GM18526 (cell line): ENCODE results near the gene PFN3.

Source experiments
- POLR2A ChIP-seq: IDR thresholded peaks from 3 replicates; pipeline ENCODE4 v1.6.1; 2011; ENCODE audit not compliant: insufficient read length; ENCODE audit errors: extremely low read depth

The PFN3 gene

GRCh38 chr5:177363565-177363964, 36.9 kb downstream of the PFN3 start:
- TF ChIP-seq POLR2A, result no peak

GRCh38 chr5:177362610-177363507, 37.6 kb downstream of the PFN3 start:
- TF ChIP-seq POLR2A, result peak; percentile 40

- TF ChIP-seq POLR2A, result no peak
Observed at GRCh38 chr5:177362292-177362609, 38.2 kb downstream of the PFN3 start.

DNA sequence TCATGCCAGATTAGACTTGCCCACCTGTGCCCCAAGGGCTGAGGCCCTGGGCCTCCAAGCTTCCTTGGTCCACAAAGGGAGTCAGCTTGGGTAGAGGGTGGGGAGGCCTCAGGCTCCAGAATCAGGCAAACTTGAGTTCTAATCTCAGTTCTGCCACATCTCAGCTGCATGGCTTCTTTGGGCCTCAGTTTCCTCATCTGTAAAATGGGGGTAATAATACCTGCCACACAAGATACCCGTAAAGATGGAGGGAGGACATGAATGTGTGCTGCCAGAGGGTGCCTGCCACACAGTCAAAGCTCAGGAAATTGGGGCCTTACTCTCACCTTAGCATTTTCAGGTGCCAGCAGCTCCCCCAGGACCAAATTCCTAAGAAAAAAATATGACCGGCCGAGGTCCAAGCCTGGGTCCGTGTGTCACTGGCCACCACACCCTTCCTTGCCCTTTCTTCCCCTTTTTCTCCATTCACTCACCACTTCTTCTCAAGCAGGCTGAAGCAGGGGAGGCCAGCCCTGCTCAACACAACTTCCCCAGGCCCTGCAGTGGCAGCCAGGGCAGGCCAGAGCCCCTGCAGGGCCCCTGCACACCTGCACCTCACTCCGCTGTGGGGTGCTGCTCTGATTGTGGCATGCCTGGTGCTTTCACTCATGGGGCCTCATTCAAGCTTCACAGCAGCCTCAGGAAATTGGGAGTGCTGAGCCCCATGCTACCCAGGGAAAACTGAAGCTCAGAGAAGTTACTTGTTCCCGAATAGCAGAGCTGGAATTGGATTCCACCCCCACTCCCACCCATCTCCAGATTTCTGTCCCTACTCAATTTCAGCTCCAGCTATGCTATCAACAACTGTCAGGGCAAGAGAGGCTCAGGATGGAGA, 38.8 kb downstream of the PFN3 start:
- TF ChIP-seq POLR2A, result no peak

- TF ChIP-seq POLR2A, result no peak
Observed at GRCh38 chr5:177359860-177360259, 40.6 kb downstream of the PFN3 start.

DNA sequence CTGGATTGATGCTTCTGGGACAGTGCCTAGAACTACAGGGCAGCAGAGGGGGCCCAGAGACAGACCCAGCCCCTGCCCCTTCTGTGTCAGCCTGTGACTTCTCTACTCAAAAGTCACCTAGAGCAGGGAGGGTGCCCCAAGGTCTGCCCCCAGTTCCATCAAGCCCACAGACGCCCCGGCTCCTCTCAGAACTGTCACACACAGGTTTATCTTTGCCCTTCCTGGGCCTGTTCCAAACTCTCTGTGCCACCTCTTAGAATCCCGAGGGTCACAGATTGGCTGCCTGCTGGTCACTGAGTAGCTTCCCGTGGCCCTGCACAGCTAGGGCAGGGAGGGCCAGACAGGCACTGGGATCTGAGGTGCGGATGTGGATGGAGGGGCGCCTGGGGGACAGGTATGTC, 41.0 kb downstream of the PFN3 start:
- no peak for TF ChIP-seq POLR2A

DNA sequence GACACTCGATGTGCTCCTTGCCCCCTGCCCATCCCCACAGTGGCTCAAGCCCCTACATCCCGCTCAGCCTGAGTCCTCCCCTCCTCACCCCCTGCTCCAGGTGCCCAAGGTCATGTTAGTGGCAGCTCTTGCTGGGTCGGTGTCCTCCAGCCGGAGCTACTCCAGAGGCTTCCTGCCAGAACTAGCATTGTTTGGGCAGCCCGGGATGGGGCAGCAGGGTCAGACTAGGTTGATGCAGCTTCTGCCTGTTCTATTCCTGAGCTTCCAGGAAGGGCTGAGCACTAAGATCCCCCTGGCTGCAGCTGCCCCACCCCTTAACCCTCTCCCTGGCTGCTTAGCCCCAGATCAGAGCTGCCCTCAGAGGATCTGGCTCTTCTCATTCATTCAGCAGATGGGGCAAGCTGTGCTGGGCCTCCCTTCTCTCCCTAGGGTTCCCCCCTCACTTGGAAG, 42.1 kb downstream of the PFN3 start:
- no peak for TF ChIP-seq POLR2A

- peak; percentile 69 for TF ChIP-seq POLR2A
Observed at GRCh38 chr5:177357459-177358351, 42.8 kb downstream of the PFN3 start, which contains the start of gene RGS14. Gene RGS14, plus strand, starts transcription at chr5:177357924. Its CDS starts 101 bp downstream, at chr5:177358025.

- no peak for TF ChIP-seq POLR2A
Observed at GRCh38 chr5:177357146-177357458, 43.4 kb downstream of the PFN3 start.

DNA sequence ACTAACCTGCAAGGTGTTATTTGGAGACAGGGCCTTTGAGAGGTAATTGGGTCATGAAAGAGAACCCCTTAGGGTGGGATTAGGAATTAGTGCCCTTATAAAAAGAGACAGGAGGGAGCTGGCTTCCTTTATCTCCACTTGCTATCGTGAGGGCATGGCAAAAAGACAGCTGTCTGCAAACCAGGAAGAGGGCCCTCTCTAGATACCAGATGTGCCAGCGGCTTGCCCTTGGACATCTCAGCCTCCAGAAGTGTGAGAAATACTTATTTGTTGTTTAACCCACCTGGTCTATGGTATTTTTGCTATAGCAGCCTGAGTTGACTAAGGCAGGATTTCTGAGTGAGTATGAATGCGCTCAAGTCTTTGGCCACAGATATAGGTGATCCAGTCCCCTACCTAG, 43.7 kb downstream of the PFN3 start:
- no peak for TF ChIP-seq POLR2A

- TF ChIP-seq POLR2A, result no peak
Observed at GRCh38 chr5:177355868-177356168, 44.6 kb downstream of the PFN3 start.

GRCh38 chr5:177355162-177355867, 45.1 kb downstream of the PFN3 start:
- no peak for TF ChIP-seq POLR2A

DNA sequence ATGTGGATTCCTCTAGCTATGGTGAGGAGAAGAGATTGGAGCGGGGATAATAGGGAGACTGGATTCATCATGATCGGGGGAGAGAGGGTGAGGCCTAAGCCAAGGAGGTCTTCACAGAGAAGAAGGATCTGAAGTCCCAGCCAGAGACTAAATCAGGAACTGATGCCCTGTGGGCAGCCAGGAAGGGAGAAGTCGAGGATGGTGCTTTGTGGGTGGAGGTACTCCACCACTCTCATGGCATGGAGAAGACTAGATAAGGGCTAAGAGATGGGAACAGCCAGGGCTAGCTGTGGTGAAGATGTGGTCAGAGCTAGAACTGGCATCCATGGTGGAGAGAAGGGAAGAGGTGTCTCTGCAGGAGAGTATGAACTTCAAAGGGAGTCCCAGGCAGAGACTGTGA, 45.8 kb downstream of the PFN3 start:
- no peak for TF ChIP-seq POLR2A

DNA sequence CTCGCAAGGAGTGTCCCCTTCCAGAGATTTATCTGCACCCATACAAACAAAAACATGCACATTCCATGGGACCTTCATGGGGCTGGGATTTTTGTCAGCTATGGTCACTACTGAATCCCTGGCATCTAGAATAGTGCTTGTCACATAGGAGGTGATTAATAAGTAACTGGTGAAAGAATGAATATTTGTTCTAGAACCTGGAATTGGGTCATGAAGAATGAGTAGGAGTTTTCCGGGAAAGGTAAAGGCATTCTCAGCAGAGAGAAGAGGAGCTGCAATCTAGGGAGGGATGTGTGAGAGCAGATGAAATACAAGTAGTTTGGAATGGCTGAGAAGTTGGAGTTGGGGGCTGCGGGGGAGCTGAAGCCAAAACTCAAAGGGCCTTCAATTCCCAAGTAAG, 46.2 kb downstream of the PFN3 start:
- TF ChIP-seq POLR2A, result no peak

DNA sequence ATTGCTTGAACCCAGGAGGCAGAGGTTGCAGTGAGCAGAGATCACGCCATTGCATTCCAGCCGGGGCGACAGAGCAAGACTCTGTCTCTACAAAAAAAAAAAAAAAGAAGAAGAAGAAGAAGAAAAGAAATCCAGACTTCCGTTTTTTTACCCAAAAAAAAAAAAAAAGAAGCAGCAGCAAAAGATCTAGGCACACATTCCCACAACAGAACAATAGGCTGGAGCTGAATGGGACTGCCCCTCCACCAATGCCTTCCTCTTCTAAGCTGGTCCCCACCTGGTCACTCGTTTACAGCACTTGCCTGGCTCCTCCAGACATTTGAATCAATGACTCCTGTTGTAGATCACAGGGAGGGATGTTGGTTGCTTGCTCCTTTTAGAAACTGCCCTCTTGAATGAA, 47.4 kb downstream of the PFN3 start:
- no peak for TF ChIP-seq POLR2A
